CD14-positive monocyte (primary cell): ENCODE results near the gene ARHGAP15. TPM values are rescaled to one million over a fixed set of nuclear protein-coding genes. Genes with fewer than 3 reads are reported as not detected.

Experiments
- DNase-seq, 3 donors: peaks; one replicate each; pipeline ENCODE4 v3.0.0-alpha.2; 2011 to 2022
- H2AFZ ChIP-seq: 2 replicates; pipeline ENCODE4 v1.6.0; 2012; ENCODE audit warnings: mild to moderate bottlenecking, low read depth, low read length, inconsistent platforms; ENCODE audit not compliant: insufficient read depth, poor library complexity, severe bottlenecking
- H3K27ac ChIP-seq, 2 donors: 1 replicate in 1 of 2; 2 replicates in 1 of 2; pipeline ENCODE4 v1.5.1; 2012 to 2013; ENCODE audit warnings: low read length in 2 of 2, control low read depth in 1 of 2, inconsistent platforms in 1 of 2, low read depth in 1 of 2, mild to moderate bottlenecking in 1 of 2
- H3K27me3 ChIP-seq, 2 donors: one replicate each; pipeline versions ENCODE4 v1.6.0 to v1.6.1; 2011 to 2013; ENCODE audit warnings: low read length in 2 of 2; ENCODE audit not compliant: control insufficient read depth in 2 of 2, insufficient read depth in 2 of 2
- H3K36me3 ChIP-seq, 2 donors: replicated peaks in 1 of 2; 1 replicate in 1 of 2; 2 replicates in 1 of 2; pipeline versions ENCODE4 v1.5.1 to v1.6.1; 2012 to 2013; ENCODE audit warnings: low read length in 2 of 2, control low read depth in 1 of 2, inconsistent platforms in 1 of 2, mild to moderate bottlenecking in 1 of 2; ENCODE audit not compliant: insufficient read depth in 2 of 2, control insufficient read depth in 1 of 2
- H3K4me1 ChIP-seq, 2 donors: 1 replicate in 1 of 2; 2 replicates in 1 of 2; pipeline versions ENCODE4 v1.5.1 to v1.6.1; 2012 to 2013; ENCODE audit warnings: low read length in 2 of 2, control low read depth in 1 of 2, inconsistent platforms in 1 of 2, mild to moderate bottlenecking in 1 of 2, moderate library complexity in 1 of 2; ENCODE audit not compliant: insufficient read depth in 2 of 2, control insufficient read depth in 1 of 2
- H3K4me2 ChIP-seq: replicated peaks from 2 replicates; pipeline ENCODE3; 2012; ENCODE audit warnings: low read length, moderate library complexity, mild to moderate bottlenecking; ENCODE audit not compliant: poor library complexity, severe bottlenecking; ENCODE audit errors: extremely low read depth
- H3K4me3 ChIP-seq, 3 experiments: fragments of 200-600 bp in 1 of 3; sonication (generic) in 1 of 3; replicated peaks in 1 of 3; 1 replicate in 2 of 3; 2 replicates in 1 of 3; pipeline ENCODE4 v1.5.1; 2011 to 2013; ENCODE audit warnings: low read length in 3 of 3, mild to moderate bottlenecking in 3 of 3, control low read depth in 2 of 3, low read depth in 2 of 3, inconsistent platforms in 1 of 3, moderate library complexity in 1 of 3
- H3K79me2 ChIP-seq: 2 replicates; pipeline ENCODE4 v1.6.0; 2012; ENCODE audit warnings: mild to moderate bottlenecking, control low read depth, inconsistent platforms, low read length, moderate library complexity; ENCODE audit not compliant: insufficient read depth
- H3K9ac ChIP-seq: 2 replicates; pipeline ENCODE4 v1.6.0; 2017; ENCODE audit warnings: low read length, mild to moderate bottlenecking; ENCODE audit not compliant: insufficient read depth, poor library complexity, severe bottlenecking
- H3K9me3 ChIP-seq, 2 donors: replicated peaks in 1 of 2; 1 replicate in 1 of 2; 2 replicates in 1 of 2; pipeline versions ENCODE4 v1.5.1 to v1.6.1; 2012 to 2013; ENCODE audit warnings: low read length in 2 of 2, control low read depth in 1 of 2; ENCODE audit not compliant: control insufficient read depth in 1 of 2, insufficient read depth in 1 of 2
- H4K20me1 ChIP-seq: 2 replicates; pipeline ENCODE4 v1.6.0; 2012; ENCODE audit warnings: mild to moderate bottlenecking, low read length, control low read depth, moderate library complexity; ENCODE audit not compliant: insufficient read depth
- H3K27ac Mint-ChIP-seq, 7 donors: one replicate each; pipeline ENCODE4 v1.8.0; 2020; ENCODE audit warnings: mild to moderate bottlenecking in 7 of 7, mixed read lengths in 7 of 7, moderate library complexity in 6 of 7, inconsistent platforms in 2 of 7
- H3K27me3 Mint-ChIP-seq, 3 donors: one replicate each; pipeline ENCODE4 v1.8.0; 2021 to 2022; ENCODE audit warnings: low read depth in 3 of 3, mild to moderate bottlenecking in 3 of 3, mixed read lengths in 3 of 3, moderate library complexity in 3 of 3, inconsistent platforms in 1 of 3
- H3K36me3 Mint-ChIP-seq, 2 donors: one replicate each; pipeline ENCODE4 v1.8.0; 2020; ENCODE audit warnings: mixed read lengths in 2 of 2, inconsistent platforms in 1 of 2, mild to moderate bottlenecking in 1 of 2
- H3K4me1 Mint-ChIP-seq: one replicate; pipeline ENCODE4 v1.8.0; 2020; ENCODE audit warnings: mild to moderate bottlenecking, mixed read lengths
- H3K4me3 Mint-ChIP-seq, 2 donors: one replicate each; pipeline ENCODE4 v1.8.0; 2020; ENCODE audit warnings: mild to moderate bottlenecking in 2 of 2, mixed read lengths in 2 of 2, moderate library complexity in 1 of 2
- H3K9me3 Mint-ChIP-seq, 7 donors: one replicate each; pipeline ENCODE4 v1.8.0; 2020 to 2022; ENCODE audit warnings: mixed read lengths in 7 of 7, mild to moderate bottlenecking in 6 of 7, moderate library complexity in 6 of 7, inconsistent platforms in 2 of 7
- WGBS: methylation state at CpG from one replicate; pipeline ENCODE4 v1.1.5; 2013; ENCODE audit warnings: missing lambda C conversion rate; ENCODE audit not compliant: insufficient coverage; 5-methylcytosine and 5-hydroxymethylcytosine counted together
- intact Hi-C, 2 donors: fragments of 100-400 bp; cut with micrococcal nuclease; formaldehyde crosslinking; loops; one replicate each; pipeline versions ENCODE4 v1.15.0 to v1.15.1; 2023
- polyA plus RNA-seq, 3 donors: library from polyadenylated mRNA; depleted of rRNA in 1 of 3; unstranded in 2 of 3; stranded (reverse) in 1 of 3; fragments of 300-500 nt in 2 of 3; fragments of >200 nt in 1 of 3; fragmentation: Illumina TruSeq in 2 of 3; gene quantifications; 1 replicate in 2 of 3; 2 replicates in 1 of 3; pipeline ENCODE4 v1.2.3, GENCODE V29; 2012 to 2021
- TF ChIP-seq, protein P1 (sequence below): fragments of 200-600 bp; IDR thresholded peaks from one replicate; pipeline ENCODE4 v1.8.0; 2022; ENCODE audit warnings: antibody characterized with exemption, mild to moderate bottlenecking

The ARHGAP15 gene
- polyA plus RNA-seq, 3 donors: 35.4 to 50.9 (median 50.7) TPM

DNA sequence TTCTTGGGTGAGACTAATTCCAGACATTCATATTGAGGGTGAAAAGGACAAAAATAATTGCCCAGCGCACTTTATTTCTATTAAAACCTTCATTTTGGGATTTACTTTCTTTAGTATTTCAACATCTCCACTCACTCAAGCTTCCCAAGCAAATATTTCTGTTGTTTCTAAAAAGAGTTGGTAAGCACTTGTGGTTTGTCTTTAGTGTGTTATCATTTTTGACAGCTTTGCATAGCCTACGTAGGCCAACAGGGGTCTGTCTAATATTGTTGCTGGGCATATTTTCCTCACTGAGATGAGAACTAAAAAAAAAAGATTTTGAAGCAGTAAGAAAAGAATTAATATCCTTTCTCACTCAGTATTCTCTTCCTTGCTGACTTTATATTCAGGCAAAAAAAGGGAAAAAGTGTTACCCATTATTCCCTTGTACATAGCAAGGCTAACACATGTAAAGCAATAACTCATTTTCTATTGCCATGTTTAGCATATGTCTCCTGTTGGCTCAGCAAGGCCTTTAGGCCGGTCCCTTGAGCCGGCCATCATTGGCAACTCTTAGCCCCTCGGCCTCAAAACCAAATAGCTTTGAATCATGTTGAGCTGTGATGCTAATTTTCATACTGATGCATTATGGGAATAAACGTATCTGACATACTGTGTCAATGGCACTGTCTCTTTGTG, 494.2 kb downstream of the ARHGAP15 start:
- H3K27me3 Mint-ChIP-seq: no peaks in the 10 kb centered on the region
- peaks cover 0 to 8% (median 4%) of the 10 kb centered on the region in 7 donors for H3K9me3 Mint-ChIP-seq
- WGBS: 100% methylated on average over 4 of the region's 6 CpGs
- Histone ChIP-seq H3K9me3 (peaks cover 0 to 4% of the 10 kb centered on the region in 2 donors), H3K27ac (no peak overlapping the region), H3K36me3 (peaks cover 34 to 58% of the 10 kb centered on the region in 2 donors), H3K9ac (no peak overlapping the region), H4K20me1 (no peaks in the 10 kb centered on the region), H2AFZ (no peak overlapping the region), H3K27me3 (no peaks in the 10 kb centered on the region), H3K79me2 (no peaks in the 10 kb centered on the region), H3K4me2 (no peak overlapping the region), H3K4me3 (no peak overlapping the region), H3K4me1 (no peaks in the 10 kb centered on the region)
- no peaks in the 10 kb centered on the region for H3K4me1 Mint-ChIP-seq
- TF ChIP-seq, protein P1, sequence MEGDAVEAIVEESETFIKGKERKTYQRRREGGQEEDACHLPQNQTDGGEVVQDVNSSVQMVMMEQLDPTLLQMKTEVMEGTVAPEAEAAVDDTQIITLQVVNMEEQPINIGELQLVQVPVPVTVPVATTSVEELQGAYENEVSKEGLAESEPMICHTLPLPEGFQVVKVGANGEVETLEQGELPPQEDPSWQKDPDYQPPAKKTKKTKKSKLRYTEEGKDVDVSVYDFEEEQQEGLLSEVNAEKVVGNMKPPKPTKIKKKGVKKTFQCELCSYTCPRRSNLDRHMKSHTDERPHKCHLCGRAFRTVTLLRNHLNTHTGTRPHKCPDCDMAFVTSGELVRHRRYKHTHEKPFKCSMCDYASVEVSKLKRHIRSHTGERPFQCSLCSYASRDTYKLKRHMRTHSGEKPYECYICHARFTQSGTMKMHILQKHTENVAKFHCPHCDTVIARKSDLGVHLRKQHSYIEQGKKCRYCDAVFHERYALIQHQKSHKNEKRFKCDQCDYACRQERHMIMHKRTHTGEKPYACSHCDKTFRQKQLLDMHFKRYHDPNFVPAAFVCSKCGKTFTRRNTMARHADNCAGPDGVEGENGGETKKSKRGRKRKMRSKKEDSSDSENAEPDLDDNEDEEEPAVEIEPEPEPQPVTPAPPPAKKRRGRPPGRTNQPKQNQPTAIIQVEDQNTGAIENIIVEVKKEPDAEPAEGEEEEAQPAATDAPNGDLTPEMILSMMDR: no peak
- no peak for DNase-seq
- H3K27ac Mint-ChIP-seq: no peak overlapping the region
- intact Hi-C loops: no loop called here
- H3K36me3 Mint-ChIP-seq: peaks cover 50 to 54% of the 10 kb centered on the region in 2 donors
- H3K4me3 Mint-ChIP-seq: no peak overlapping the region

DNA sequence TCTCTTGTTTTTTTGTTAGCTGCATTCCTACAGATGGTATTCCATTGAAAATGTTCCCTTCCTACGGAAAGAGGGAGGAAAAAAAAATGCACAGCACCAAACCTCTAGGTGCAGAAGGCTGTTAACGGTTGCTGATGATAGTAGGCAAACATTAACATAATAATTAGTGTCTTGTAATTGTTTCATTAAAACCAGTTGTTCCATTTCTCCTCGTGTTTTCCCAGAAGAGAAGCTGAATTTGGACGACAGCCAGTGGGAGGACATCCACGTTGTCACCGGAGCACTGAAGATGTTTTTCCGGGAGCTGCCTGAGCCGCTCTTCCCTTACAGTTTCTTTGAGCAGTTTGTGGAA, 494.7 kb downstream of the ARHGAP15 start:
- Histone ChIP-seq H3K9me3 (peaks cover 0 to 4% of the 10 kb centered on the region in 2 donors), H3K36me3 (peaks cover 34 to 63% of the 10 kb centered on the region in 2 donors), H3K79me2 (no peaks in the 10 kb centered on the region), H3K4me3 (no peak overlapping the region), H2AFZ (no peak overlapping the region), H3K27me3 (no peaks in the 10 kb centered on the region), H3K9ac (no peak overlapping the region), H4K20me1 (no peaks in the 10 kb centered on the region), H3K27ac (no peak overlapping the region), H3K4me1 (no peaks in the 10 kb centered on the region), H3K4me2 (no peak overlapping the region)
- no peak for DNase-seq
- H3K4me3 Mint-ChIP-seq: no peak overlapping the region
- intact Hi-C loops: no loop called here
- H3K27me3 Mint-ChIP-seq: no peaks in the 10 kb centered on the region
- H3K27ac Mint-ChIP-seq: no peak overlapping the region
- no peaks in the 10 kb centered on the region for H3K4me1 Mint-ChIP-seq
- peaks cover 54 to 59% of the 10 kb centered on the region in 2 donors for H3K36me3 Mint-ChIP-seq
- WGBS: 99% methylated on average over 6 of the region's 8 CpGs
- peaks cover 0 to 8% (median 4%) of the 10 kb centered on the region in 7 donors for H3K9me3 Mint-ChIP-seq
- TF ChIP-seq, protein P1: no peak
